OCI-LY7 (cell line): ENCODE results near the gene RAPGEF2.

Experiments
- EZH2phosphoT487 ChIP-seq: fragments of 200-600 bp; sonication (generic); IDR thresholded peaks from 2 replicates; pipeline ENCODE4 v1.6.1; 2018; ENCODE audit warnings: low read depth, borderline replicate concordance, mild to moderate bottlenecking, mixed run types, antibody characterized with exemption, low read length, moderate library complexity, mixed read lengths
- TF ChIP-seq, protein P1 (sequence below): fragments of 200-600 bp; sonication (generic); conservative IDR thresholded peaks from 2 replicates; pipeline ENCODE4 v1.5.1; 2014; ENCODE audit warnings: mild to moderate bottlenecking, antibody characterized with exemption, low read length, moderate library complexity, mixed read lengths

DNA sequence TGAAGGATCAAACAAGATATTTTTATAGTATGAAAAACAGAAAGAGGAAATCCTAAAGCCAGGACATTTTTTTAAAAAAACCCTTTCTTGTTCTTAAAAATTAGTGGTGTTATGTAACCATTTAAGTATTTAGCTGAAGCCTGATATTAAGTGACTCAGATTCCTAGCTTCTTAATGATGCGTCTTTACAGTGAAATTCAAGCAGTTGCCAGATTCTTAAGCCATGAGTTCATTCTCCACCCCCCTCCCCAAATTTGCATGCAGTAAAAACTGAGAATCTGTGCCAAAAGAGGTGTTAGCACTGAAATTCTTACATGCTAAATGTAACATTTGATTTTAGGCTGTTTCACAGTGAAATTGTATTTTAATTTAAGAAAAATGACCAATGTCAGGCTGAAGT lies 180.8 kb downstream of the RAPGEF2 start:
- TF ChIP-seq, protein P1, sequence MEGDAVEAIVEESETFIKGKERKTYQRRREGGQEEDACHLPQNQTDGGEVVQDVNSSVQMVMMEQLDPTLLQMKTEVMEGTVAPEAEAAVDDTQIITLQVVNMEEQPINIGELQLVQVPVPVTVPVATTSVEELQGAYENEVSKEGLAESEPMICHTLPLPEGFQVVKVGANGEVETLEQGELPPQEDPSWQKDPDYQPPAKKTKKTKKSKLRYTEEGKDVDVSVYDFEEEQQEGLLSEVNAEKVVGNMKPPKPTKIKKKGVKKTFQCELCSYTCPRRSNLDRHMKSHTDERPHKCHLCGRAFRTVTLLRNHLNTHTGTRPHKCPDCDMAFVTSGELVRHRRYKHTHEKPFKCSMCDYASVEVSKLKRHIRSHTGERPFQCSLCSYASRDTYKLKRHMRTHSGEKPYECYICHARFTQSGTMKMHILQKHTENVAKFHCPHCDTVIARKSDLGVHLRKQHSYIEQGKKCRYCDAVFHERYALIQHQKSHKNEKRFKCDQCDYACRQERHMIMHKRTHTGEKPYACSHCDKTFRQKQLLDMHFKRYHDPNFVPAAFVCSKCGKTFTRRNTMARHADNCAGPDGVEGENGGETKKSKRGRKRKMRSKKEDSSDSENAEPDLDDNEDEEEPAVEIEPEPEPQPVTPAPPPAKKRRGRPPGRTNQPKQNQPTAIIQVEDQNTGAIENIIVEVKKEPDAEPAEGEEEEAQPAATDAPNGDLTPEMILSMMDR, result no peak
- TF ChIP-seq EZH2phosphoT487, result no peak
